Inflammatory macrophage treated with lipopolysaccharide for 1 hour (primary cell): Measurements from ENCODE around the gene OR10AD1.
"Not testable (repeated sequence)": the region's sequence is repeated elsewhere in the genome, so short reads cannot be mapped to it uniquely, and the experiment has no call there.

Experiments
- DNase-seq, 2 donors: peaks; one replicate each; pipeline ENCODE4 v3.0.0-alpha.2; 2020 to 2022

OR10AD1 gene

GRCh38 chr12:48203192-48203591 lies at the start of gene OR10AD1:
OR10AD1 (minus strand) TSS chr12:48203292; CDS start chr12:48203292, 0 bp downstream.
- DNase-seq, result no peak

GRCh38 chr12:48247181-48247966 lies 44.3 kb upstream of the OR10AD1 start:
- DNase-seq, result no peak

- no peak for DNase-seq
These were observed 34.1 kb upstream of the OR10AD1 start for GRCh38 chr12:48237162-48237561.

GRCh38 chr12:48235796-48236333 lies 32.8 kb upstream of the OR10AD1 start:
- no peak for DNase-seq

GRCh38 chr12:48231169-48231958 lies 28.3 kb upstream of the OR10AD1 start:
- DNase-seq, result not testable (repeated sequence)

GRCh38 chr12:48224533-48224932 lies 21.4 kb upstream of the OR10AD1 start:
- DNase-seq, result not testable (repeated sequence)

GRCh38 chr12:48221645-48222044 lies 18.6 kb upstream of the OR10AD1 start:
- no peak for DNase-seq

- no peak for DNase-seq
These were observed 17.6 kb upstream of the OR10AD1 start for GRCh38 chr12:48220701-48221100.

- DNase-seq, result no peak
These were observed 16.5 kb upstream of the OR10AD1 start for GRCh38 chr12:48219631-48220030.

GRCh38 chr12:48216785-48217184 lies 13.7 kb upstream of the OR10AD1 start:
- peak; percentile 76 to 85 for DNase-seq

- not testable (repeated sequence) for DNase-seq
These were observed 6.4 kb upstream of the OR10AD1 start for GRCh38 chr12:48209495-48209894.

GRCh38 chr12:48202766-48203165 lies 326 bp downstream of the OR10AD1 start:
- DNase-seq, result no peak

GRCh38 chr12:48201516-48201915 lies 1.6 kb downstream of the OR10AD1 start:
- no peak for DNase-seq

- DNase-seq, result no peak
These were observed 2.0 kb downstream of the OR10AD1 start for GRCh38 chr12:48201091-48201490.

- peak; percentile 44 to 75 for DNase-seq
These were observed 3.3 kb downstream of the OR10AD1 start for GRCh38 chr12:48199774-48200221.

- DNase-seq, result no peak
These were observed 4.1 kb downstream of the OR10AD1 start for GRCh38 chr12:48198985-48199384.

GRCh38 chr12:48198672-48198971 lies 4.5 kb downstream of the OR10AD1 start:
- DNase-seq, result peak; percentile 20 to 37

- DNase-seq, result peak; percentile 96 to 97
These were observed 5.0 kb downstream of the OR10AD1 start for GRCh38 chr12:48197971-48198671.

GRCh38 chr12:48197549-48197970 lies 5.5 kb downstream of the OR10AD1 start:
- peak; percentile 34 to 63 for DNase-seq

- DNase-seq, result no peak
These were observed 8.3 kb downstream of the OR10AD1 start for GRCh38 chr12:48194799-48195201.

- no peak for DNase-seq
These were observed 9.5 kb downstream of the OR10AD1 start for GRCh38 chr12:48193623-48194022.

- no peak for DNase-seq
These were observed 10.2 kb downstream of the OR10AD1 start for GRCh38 chr12:48192861-48193260.

- DNase-seq, result no peak
These were observed 12.0 kb downstream of the OR10AD1 start for GRCh38 chr12:48191096-48191495.
